ENCODE measurements around the gene PTCD1. TPM values are rescaled to one million over a fixed set of nuclear protein-coding genes. Genes with fewer than 3 reads are reported as not detected.
A peak's percentile ranks its signal among the peaks of the same experiment; 100 is the strongest.

PTCD1 gene
- total RNA-seq, 1 donor from 2014 or later = 8.4 TPM

GRCh38 chr7:99379043-99379577, 59.5 kb downstream of the PTCD1 start:
- ATAC-seq (ENCODE audit: low read depth) (no peak), DNase-seq (peak; percentile 28)
- Mint-ChIP-seq H3K27me3 (no peaks in the 10 kb centered on the region), H3K4me3 (peak overlapping the region; percentile 77), H3K36me3 (ENCODE audit: low read depth) (peaks cover 38% of the 10 kb centered on the region), H3K9me3 (no peaks in the 10 kb centered on the region), H3K4me1 (peaks cover 66% of the 10 kb centered on the region), H3K27ac (peak overlapping the region; percentile 98)
- CTCF ChIA-PET = interaction anchor here (1.2 to 1.5 kb wide), 2 partner anchors 14 to 30 kb away, joined by 4 read pairs; partner anchors contain the start of genes BUD31 and PDAP1
- no peak for TF ChIP-seq CTCF (IDR thresholded peaks at IDR 0.05)
- POLR2A ChIA-PET = interaction anchor here (0.5 to 10.5 kb wide), 10 partner anchors 9 to 238 kb away, joined by 3 to 189 read pairs (median 6); partner anchors contain the start of genes BUD31, PDAP1, ZKSCAN5 and ZNF394
- intact Hi-C loops (cut with micrococcal nuclease) = loop anchor here (10.0 kb wide), 1 partner anchor 176 kb away; the partner anchor contains the start of genes FAM200A and ZNF655

- no peaks in the 10 kb centered on the region for H3K9me3 Mint-ChIP-seq
- ChIA-PET CTCF (interaction anchor here (0.7 kb wide), 1 partner anchor 34 kb away, joined by 3 read pairs; the partner anchor contains the start of genes BUD31 and PDAP1), POLR2A (interaction anchor here (0.5 to 10.5 kb wide), 18 partner anchors 8 to 1515 kb away, joined by 3 to 189 read pairs (median 5); partner anchors contain the start of genes BUD31, CPSF4, MCM7 and PDAP1)
- H3K27me3 Mint-ChIP-seq = no peaks in the 10 kb centered on the region
- H3K36me3 Mint-ChIP-seq (ENCODE audit: low read depth) = peaks cover 21% of the 10 kb centered on the region
- H3K4me1 Mint-ChIP-seq = peaks cover 41% of the 10 kb centered on the region
- ATAC-seq (ENCODE audit: low read depth) (peak; percentile 49), DNase-seq (peak; percentile 72)
- intact Hi-C loops (cut with micrococcal nuclease) = loop anchor here (2.0 to 10.0 kb wide), 4 partner anchors 64 to 180 kb away; partner anchors contain the start of genes ATP5MF, CPSF4, FAM200A and PTCD1
- peak overlapping the region; percentile 79 for H3K27ac Mint-ChIP-seq
- no peak for TF ChIP-seq CTCF (IDR thresholded peaks at IDR 0.05)
- peak overlapping the region; percentile 83 for H3K4me3 Mint-ChIP-seq
Measured at GRCh38 chr7:99375070-99375807, 63.4 kb downstream of the PTCD1 start.

- Mint-ChIP-seq H3K4me1 (peaks cover 33% of the 10 kb centered on the region), H3K4me3 (peak within 1 kb of the TSS; percentile 83), H3K27ac (peak within 1 kb of the TSS; percentile 79), H3K9me3 (no peaks in the 10 kb centered on the region), H3K36me3 (ENCODE audit: low read depth) (peaks cover 18% of the 10 kb centered on the region), H3K27me3 (no peaks in the 10 kb centered on the region)
- TF ChIP-seq CTCF (IDR thresholded peaks at IDR 0.05) = no peak
- ATAC-seq (ENCODE audit: low read depth) (peak; percentile 74), DNase-seq (peak; percentile 78)
- ChIA-PET CTCF (interaction anchor here (0.7 to 2.3 kb wide), 3 partner anchors 13 to 35 kb away, joined by 3 to 6 read pairs (median 3); partner anchors contain the start of gene BUD31), POLR2A (interaction anchor here (0.6 to 10.5 kb wide), 15 partner anchors 12 to 496 kb away, joined by 3 to 189 read pairs (median 6); partner anchors contain the start of genes BUD31, PDAP1, PTCD1 and TRRAP)
- intact Hi-C loops (cut with micrococcal nuclease) = loop anchor here (1.0 to 10.0 kb wide), 8 partner anchors 9 to 180 kb away; partner anchors contain the start of genes ARPC1A, ATP5MF, BUD31 and CPSF4
Measured at GRCh38 chr7:99374111-99375064, 64.2 kb downstream of the PTCD1 start, which contains the start of gene ARPC1B. ARPC1B (plus strand) TSS chr7:99374730; CDS start chr7:99385715, 10,985 bp downstream.

GRCh38 chr7:99373091-99374066, 65.2 kb downstream of the PTCD1 start:
- Mint-ChIP-seq H3K27me3 (no peaks in the 10 kb centered on the region), H3K4me1 (peaks cover 26% of the 10 kb centered on the region), H3K4me3 (peak overlapping the region; percentile 80), H3K9me3 (no peaks in the 10 kb centered on the region), H3K27ac (peak overlapping the region; percentile 69), H3K36me3 (ENCODE audit: low read depth) (peaks cover 13% of the 10 kb centered on the region)
- no peak for ATAC-seq (ENCODE audit: low read depth)
- no peak for TF ChIP-seq CTCF (IDR thresholded peaks at IDR 0.05)
- intact Hi-C loops (cut with micrococcal nuclease) = loop anchor here (1.0 to 10.0 kb wide), 8 partner anchors 10 to 181 kb away; partner anchors contain the start of genes ARPC1A, ATP5MF, BUD31 and CPSF4
- DNase-seq = no peak
- POLR2A ChIA-PET = interaction anchor here (0.6 to 10.5 kb wide), 10 partner anchors 7 to 132 kb away, joined by 3 to 189 read pairs (median 5); partner anchors contain the start of genes BUD31, PDAP1 and ZKSCAN5
- CTCF ChIA-PET = interaction anchor here (0.7 to 2.3 kb wide), 3 partner anchors 14 to 36 kb away, joined by 3 to 6 read pairs (median 3); partner anchors contain the start of gene BUD31
